GM10248 (cell line): ENCODE results near the gene VMAC.

Experiments
- CTCF ChIA-PET: fragments of 300-600 bp; sonication (Branson Sonifier 250); formaldehyde crosslinking; extraction: SDS; loops from one replicate; lab custom pipeline; 2021; ENCODE audit warnings: antibody characterized with exemption; lab: Yijun Ruan, JAX
- POLR2A ChIA-PET: fragments of 350-650 bp; sonication (Branson Sonifier 250); formaldehyde crosslinking; extraction: SDS; loops from one replicate; lab custom pipeline; 2020; ENCODE audit warnings: antibody characterized with exemption; lab: Yijun Ruan, JAX
- DNase-seq: peaks from one replicate; pipeline ENCODE4 v3.0.0; 2012; ENCODE audit errors: extremely low spot score
- TF ChIP-seq, protein P1 (sequence below): IDR thresholded peaks from 2 replicates; pipeline ENCODE4 v1.5.1; 2012; ENCODE audit warnings: mild to moderate bottlenecking, low read depth; ENCODE audit errors: extremely low read depth, missing control alignments, control extremely low read depth

The VMAC gene

DNA sequence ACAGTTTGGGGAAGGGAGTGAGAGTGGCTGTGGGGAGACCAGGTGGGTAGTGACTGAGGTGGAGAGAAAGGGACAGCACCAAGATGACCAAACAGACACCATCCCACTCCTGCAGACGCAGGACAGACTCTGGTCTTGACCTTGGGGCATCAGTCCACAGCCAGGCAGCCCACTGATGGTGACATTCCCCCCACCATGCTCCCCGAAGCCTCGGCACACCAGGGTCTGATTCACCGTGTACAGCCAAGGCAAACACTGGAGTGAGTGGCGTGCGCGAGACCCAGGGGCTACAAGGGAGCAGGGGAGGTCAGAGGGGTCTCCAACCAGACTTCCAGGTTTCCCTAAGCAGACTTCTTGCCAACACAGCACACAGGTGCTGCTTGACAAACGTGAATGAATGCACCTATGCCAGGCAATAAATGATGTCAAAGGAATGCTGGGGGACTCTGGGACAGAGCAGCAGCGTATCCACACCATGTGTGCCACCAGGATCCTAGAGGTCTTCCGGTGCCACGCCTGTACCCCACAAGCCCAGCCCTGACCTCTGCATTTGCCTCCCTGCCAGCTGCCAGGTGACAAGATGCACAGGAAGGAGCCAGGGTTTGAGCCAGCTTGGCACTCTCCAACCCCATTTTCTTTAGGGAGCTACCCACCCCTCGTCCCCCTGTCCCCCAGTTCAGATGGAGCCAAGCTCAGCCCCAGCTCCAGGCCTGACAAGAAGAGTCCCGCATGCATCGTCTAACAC is 54.8 kb downstream of the VMAC start:
- no peak for DNase-seq
- ChIA-PET POLR2A (interaction anchor here (0.6 kb wide), 1 partner anchor 225 kb away, joined by 6 read pairs; no protein-coding TSS in a partner anchor), CTCF (interaction anchor here (0.8 to 12.0 kb wide), 4 partner anchors 8 to 63 kb away, joined by 4 to 88 read pairs (median 13); no protein-coding TSS in a partner anchor)
- TF ChIP-seq, protein P1, sequence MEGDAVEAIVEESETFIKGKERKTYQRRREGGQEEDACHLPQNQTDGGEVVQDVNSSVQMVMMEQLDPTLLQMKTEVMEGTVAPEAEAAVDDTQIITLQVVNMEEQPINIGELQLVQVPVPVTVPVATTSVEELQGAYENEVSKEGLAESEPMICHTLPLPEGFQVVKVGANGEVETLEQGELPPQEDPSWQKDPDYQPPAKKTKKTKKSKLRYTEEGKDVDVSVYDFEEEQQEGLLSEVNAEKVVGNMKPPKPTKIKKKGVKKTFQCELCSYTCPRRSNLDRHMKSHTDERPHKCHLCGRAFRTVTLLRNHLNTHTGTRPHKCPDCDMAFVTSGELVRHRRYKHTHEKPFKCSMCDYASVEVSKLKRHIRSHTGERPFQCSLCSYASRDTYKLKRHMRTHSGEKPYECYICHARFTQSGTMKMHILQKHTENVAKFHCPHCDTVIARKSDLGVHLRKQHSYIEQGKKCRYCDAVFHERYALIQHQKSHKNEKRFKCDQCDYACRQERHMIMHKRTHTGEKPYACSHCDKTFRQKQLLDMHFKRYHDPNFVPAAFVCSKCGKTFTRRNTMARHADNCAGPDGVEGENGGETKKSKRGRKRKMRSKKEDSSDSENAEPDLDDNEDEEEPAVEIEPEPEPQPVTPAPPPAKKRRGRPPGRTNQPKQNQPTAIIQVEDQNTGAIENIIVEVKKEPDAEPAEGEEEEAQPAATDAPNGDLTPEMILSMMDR, result no peak
